NB4 (cell line): Measurements from ENCODE around the gene ZRANB3.

Experiments
- CTCF ChIP-seq: IDR thresholded peaks from one replicate; pipeline ENCODE4 v1.5.1; 2012; ENCODE audit warnings: low read depth, low read length
- POLR2A ChIP-seq: IDR thresholded peaks from 2 replicates; pipeline ENCODE4 v1.6.1; 2011; ENCODE audit warnings: mild to moderate bottlenecking; ENCODE audit not compliant: insufficient read length; ENCODE audit errors: extremely low read depth
- TF ChIP-seq, protein P1 (sequence below): IDR thresholded peaks from 2 replicates; pipeline ENCODE4 v1.6.1; 2011; ENCODE audit warnings: low read depth, low read length

DNA sequence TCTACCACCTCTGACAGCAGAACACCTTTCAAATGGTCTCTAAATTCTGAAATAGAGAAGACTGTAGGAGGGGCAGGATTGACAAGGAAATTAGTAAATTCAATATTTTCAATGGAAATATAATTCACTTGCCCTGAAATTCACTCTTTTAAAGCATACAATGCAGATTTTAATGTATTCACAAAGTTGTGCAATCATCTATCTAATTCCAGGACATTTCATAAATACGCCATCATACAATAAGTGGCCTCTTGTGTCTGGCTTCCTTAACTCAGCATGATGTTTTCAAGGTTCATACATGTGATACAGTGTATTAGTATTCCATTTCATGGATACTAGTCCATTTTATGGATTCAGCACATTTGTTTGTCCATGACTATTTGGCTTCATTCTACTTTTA lies 74.2 kb downstream of the ZRANB3 start:
- no peak for TF ChIP-seq CTCF
- no peak for TF ChIP-seq POLR2A
- TF ChIP-seq, protein P1, sequence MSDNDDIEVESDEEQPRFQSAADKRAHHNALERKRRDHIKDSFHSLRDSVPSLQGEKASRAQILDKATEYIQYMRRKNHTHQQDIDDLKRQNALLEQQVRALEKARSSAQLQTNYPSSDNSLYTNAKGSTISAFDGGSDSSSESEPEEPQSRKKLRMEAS: no peak
